Peyer's patch (tissue), 4 donors: ENCODE data around the gene GLDN. TPM values are rescaled to one million over a fixed set of nuclear protein-coding genes. Genes with fewer than 3 reads are reported as not detected.

Source experiments
- DNase-seq, 3 donors: peaks; one replicate each; pipeline ENCODE4 v3.0.0-alpha.2; 2017 to 2019
- H3K27ac ChIP-seq, 4 donors: fragments of 200-600 bp; sonication (generic); one replicate each; pipeline ENCODE4 v1.5.1; 2016 to 2019
- H3K27me3 ChIP-seq, 2 donors: fragments of 200-600 bp; sonication (generic); one replicate each; pipeline ENCODE4 v1.5.1; 2019
- H3K36me3 ChIP-seq, 3 donors: fragments of 200-600 bp; sonication (generic); one replicate each; pipeline ENCODE4 v1.5.1; 2016 to 2019
- H3K4me1 ChIP-seq, 4 donors: fragments of 200-600 bp; sonication (generic); one replicate each; pipeline ENCODE4 v1.5.1; 2016 to 2019
- H3K4me3 ChIP-seq, 4 donors: fragments of 200-600 bp; sonication (generic); 1 replicate in 3 of 4; 2 replicates in 1 of 4; pipeline ENCODE4 v1.5.1; 2016 to 2019; ENCODE audit warnings: mild to moderate bottlenecking in 1 of 4
- H3K9me3 ChIP-seq, 4 donors: fragments of 200-600 bp; sonication (generic); one replicate each; pipeline ENCODE4 v1.5.1; 2016 to 2019; ENCODE audit warnings: mild to moderate bottlenecking in 1 of 4
- POLR2A ChIP-seq, 2 donors: fragments of 450-650 bp; IDR thresholded peaks; one replicate each; pipeline ENCODE4 v1.5.1; 2017; ENCODE audit warnings: antibody characterized with exemption in 2 of 2, mild to moderate bottlenecking in 2 of 2, moderate library complexity in 2 of 2
- small RNA-seq, 2 donors: library from RNA; depleted of rRNA; stranded (forward); fragments of <200 nt; gene quantifications; one replicate each; pipeline ENCODE3, GENCODE V24; 2016
- total RNA-seq, 4 donors: library from RNA; depleted of rRNA; stranded (reverse); fragments of >200 nt; gene quantifications; one replicate each; pipeline ENCODE4 v1.1.0, GENCODE V29; 2016
- TF ChIP-seq, protein P1 (sequence below), 6 experiments: fragments of 450-650 bp in 4 of 6; fragments of 200-600 bp in 2 of 6; sonication (generic) in 1 of 6; IDR thresholded peaks; one replicate each; pipeline ENCODE4 v1.5.1; 2017 to 2019; ENCODE audit warnings: antibody characterized with exemption in 6 of 6, mild to moderate bottlenecking in 3 of 6, moderate library complexity in 1 of 6

The GLDN gene
- total RNA-seq, 4 donors from 2014 or later, result 0.13 to 0.18 TPM; not detected in 2

DNA sequence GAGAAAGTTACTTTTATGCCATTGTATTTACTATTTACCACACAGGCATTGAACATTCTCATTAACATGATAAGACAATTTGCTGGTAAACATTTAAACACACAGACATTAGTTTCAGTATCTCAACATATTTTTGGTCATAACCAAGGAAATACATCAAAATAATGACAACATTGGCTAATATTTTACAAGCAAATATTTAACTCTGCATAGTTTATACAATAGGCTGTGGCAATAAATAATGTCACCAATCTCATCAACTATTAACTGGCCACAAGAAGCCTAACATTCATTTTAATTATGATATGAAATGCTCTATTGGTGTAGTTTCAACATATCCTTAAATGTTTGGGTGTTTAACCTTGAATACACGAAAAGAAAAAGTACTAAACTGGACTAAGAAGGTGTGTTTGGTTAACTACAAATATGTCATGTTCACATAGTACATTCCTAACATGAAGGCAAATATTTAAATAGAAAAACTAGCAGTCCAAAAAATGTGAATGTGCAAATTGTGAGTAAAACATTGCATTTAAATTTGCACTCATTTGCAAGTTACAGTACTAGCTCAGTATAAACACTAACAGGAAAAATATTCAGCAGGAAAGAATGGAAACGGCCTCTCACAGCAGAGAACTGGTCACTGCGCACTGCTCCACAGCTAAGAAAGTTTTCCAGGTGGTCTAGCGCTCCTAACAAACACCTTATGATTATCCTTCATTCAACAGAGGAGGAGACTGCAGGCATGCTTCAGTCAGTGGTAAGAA lies 106.6 kb downstream of the GLDN start:
- H3K36me3 ChIP-seq, result peaks cover 0 to 59% (median 0%) of the 10 kb centered on the region in 3 donors
- DNase-seq, result no peak
- no peaks in the 10 kb centered on the region for H3K9me3 ChIP-seq
- H3K4me3 ChIP-seq, result no peak overlapping the region
- TF ChIP-seq, protein P1, sequence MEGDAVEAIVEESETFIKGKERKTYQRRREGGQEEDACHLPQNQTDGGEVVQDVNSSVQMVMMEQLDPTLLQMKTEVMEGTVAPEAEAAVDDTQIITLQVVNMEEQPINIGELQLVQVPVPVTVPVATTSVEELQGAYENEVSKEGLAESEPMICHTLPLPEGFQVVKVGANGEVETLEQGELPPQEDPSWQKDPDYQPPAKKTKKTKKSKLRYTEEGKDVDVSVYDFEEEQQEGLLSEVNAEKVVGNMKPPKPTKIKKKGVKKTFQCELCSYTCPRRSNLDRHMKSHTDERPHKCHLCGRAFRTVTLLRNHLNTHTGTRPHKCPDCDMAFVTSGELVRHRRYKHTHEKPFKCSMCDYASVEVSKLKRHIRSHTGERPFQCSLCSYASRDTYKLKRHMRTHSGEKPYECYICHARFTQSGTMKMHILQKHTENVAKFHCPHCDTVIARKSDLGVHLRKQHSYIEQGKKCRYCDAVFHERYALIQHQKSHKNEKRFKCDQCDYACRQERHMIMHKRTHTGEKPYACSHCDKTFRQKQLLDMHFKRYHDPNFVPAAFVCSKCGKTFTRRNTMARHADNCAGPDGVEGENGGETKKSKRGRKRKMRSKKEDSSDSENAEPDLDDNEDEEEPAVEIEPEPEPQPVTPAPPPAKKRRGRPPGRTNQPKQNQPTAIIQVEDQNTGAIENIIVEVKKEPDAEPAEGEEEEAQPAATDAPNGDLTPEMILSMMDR (IDR thresholded peaks at IDR 0.05), result no peak
- no peak for TF ChIP-seq POLR2A (IDR thresholded peaks at IDR 0.05)
- H3K27ac ChIP-seq, result no peak overlapping the region
- H3K27me3 ChIP-seq, result no peaks in the 10 kb centered on the region
- no peaks in the 10 kb centered on the region for H3K4me1 ChIP-seq

DNA sequence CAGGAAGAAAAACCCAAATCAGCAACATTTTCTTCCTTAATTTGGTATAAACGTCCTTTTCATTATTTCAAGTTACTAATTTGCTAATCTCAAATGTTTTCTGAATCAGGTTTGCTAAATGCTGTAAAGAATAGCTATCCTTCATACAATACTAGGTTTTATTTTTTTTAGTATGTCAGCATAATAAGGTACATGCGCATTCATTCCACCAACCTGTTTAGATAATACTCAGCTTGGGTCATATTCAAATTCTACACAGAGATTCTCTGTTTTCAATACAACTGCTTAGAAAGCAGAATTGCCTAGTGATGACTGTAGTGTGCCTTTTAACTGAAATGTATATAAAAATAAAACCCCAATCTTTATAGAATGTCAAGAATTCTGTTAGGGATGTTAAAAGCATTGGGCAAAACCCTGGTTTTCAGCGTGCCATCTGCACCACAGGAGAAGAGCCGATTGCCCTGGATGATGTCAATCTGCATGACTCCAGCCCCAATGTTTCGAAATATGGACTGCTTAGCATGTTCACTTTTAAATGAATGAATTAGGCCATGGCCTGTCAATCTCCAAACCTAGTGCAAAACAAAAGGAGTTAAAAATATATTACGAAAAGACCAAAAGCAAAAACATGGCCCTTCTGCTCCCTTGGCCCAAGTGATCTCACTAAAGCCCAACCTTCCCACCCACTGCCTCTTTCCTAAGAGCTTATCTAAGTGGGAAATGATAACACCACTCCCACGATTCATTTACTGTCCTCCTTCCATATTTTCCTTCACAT lies 107.4 kb downstream of the GLDN start:
- Histone ChIP-seq H3K27ac (no peak overlapping the region), H3K9me3 (no peaks in the 10 kb centered on the region), H3K27me3 (no peaks in the 10 kb centered on the region), H3K4me3 (no peak overlapping the region), H3K4me1 (no peaks in the 10 kb centered on the region), H3K36me3 (peaks cover 0 to 62% (median 0%) of the 10 kb centered on the region in 3 donors)
- no peak for DNase-seq
- TF ChIP-seq, protein P1 (IDR thresholded peaks at IDR 0.05), result no peak
- no peak for TF ChIP-seq POLR2A (IDR thresholded peaks at IDR 0.05)

- Histone ChIP-seq H3K4me3 (no peak overlapping the region), H3K36me3 (peaks cover 0 to 73% (median 0%) of the 10 kb centered on the region in 3 donors), H3K9me3 (no peaks in the 10 kb centered on the region), H3K4me1 (no peaks in the 10 kb centered on the region), H3K27ac (no peak overlapping the region), H3K27me3 (no peaks in the 10 kb centered on the region)
- TF ChIP-seq, protein P1 (IDR thresholded peaks at IDR 0.05), result no peak
- TF ChIP-seq POLR2A (IDR thresholded peaks at IDR 0.05), result no peak
- no peak for DNase-seq
Observed at GRCh38 chr15:51450001-51450400, 108.5 kb downstream of the GLDN start.

Small RNA genes lying within 50 kb of the gene (small RNA-seq; reads per million reads assigned to genes)
- gene AC020891.4 (0 reads per million in 2 donors), gene MIR7973-1 (0 reads per million in 2 donors)

Other genes starting within 250 kb of the GLDN start
- 1 to 10 TPM; 3.2 to 5.8 (median 4.0) TPM for gene TNFAIP8L3, start 246.7 kb upstream of the GLDN start, total RNA-seq
- gene CYP19A1, start 3.1 kb upstream of the GLDN start, total RNA-seq, result under 1 TPM in 1 of 4 donors, not detected in 3; 0.83 TPM